Hypothalamus (tissue), 51 donors: ENCODE results near the gene FKBP9.
A peak's percentile ranks its signal among the peaks of the same experiment; 100 is the strongest.
"Not testable (repeated sequence)": the region's sequence is repeated elsewhere in the genome, so short reads cannot be mapped to it uniquely, and the experiment has no call there.

Experiments used
- DNase-seq, 51 donors: peaks; one replicate each; lab custom pipeline; 2025; lab: John Stamatoyannopoulos, UW

Gene FKBP9

GRCh38 chr7:32948202-32948601 is 9.0 kb upstream of the FKBP9 start:
- DNase-seq, result no peak

GRCh38 chr7:32952876-32953275 is 4.4 kb upstream of the FKBP9 start:
- no peak for DNase-seq

GRCh38 chr7:32958046-32959025 is 1.1 kb downstream of the FKBP9 start:
- peak in 13 of 51 donors; percentile 2 to 53 (median 11) for DNase-seq

GRCh38 chr7:32963880-32964301 is 6.7 kb downstream of the FKBP9 start:
- DNase-seq, result peak in 3 of 51 donors; percentile 2 to 8 (median 5)

- DNase-seq, result peak in 11 of 51 donors; percentile 1 to 39 (median 11)
These were observed 7.4 kb downstream of the FKBP9 start for GRCh38 chr7:32964461-32965159.

GRCh38 chr7:32966489-32967267 is 9.4 kb downstream of the FKBP9 start:
- DNase-seq, result not testable (repeated sequence)

GRCh38 chr7:32967268-32967582 is 10.0 kb downstream of the FKBP9 start:
- not testable (repeated sequence) for DNase-seq

- not testable (repeated sequence) for DNase-seq
These were observed 14.7 kb downstream of the FKBP9 start for GRCh38 chr7:32971967-32972366.

GRCh38 chr7:32977159-32977558 is 19.9 kb downstream of the FKBP9 start:
- DNase-seq, result not testable (repeated sequence)

- not testable (repeated sequence) for DNase-seq
These were observed 22.0 kb downstream of the FKBP9 start for GRCh38 chr7:32979246-32979645.

- DNase-seq, result not testable (repeated sequence)
These were observed 22.7 kb downstream of the FKBP9 start for GRCh38 chr7:32979902-32980301.

GRCh38 chr7:32988148-32988547 is 30.9 kb downstream of the FKBP9 start:
- DNase-seq, result not testable (repeated sequence)

GRCh38 chr7:32991068-32991585 is 33.9 kb downstream of the FKBP9 start:
- DNase-seq, result not testable (repeated sequence)

- not testable (repeated sequence) for DNase-seq
These were observed 34.9 kb downstream of the FKBP9 start for GRCh38 chr7:32991975-32992700.

GRCh38 chr7:32992750-32993149 is 35.5 kb downstream of the FKBP9 start:
- DNase-seq, result not testable (repeated sequence)

- DNase-seq, result not testable (repeated sequence)
These were observed 40.7 kb downstream of the FKBP9 start for GRCh38 chr7:32997956-32998355.

GRCh38 chr7:32998361-32999171 is 41.3 kb downstream of the FKBP9 start:
- peak in 2 of 51 donors; percentile 2 to 10 for DNase-seq

GRCh38 chr7:32999380-32999779 is 42.1 kb downstream of the FKBP9 start:
- DNase-seq, result not testable (repeated sequence)

- not testable (repeated sequence) for DNase-seq
These were observed 45.9 kb downstream of the FKBP9 start for GRCh38 chr7:33003111-33003510.
